K562 (cell line): ENCODE results near the gene GALNS. TPM values are rescaled to one million over a fixed set of nuclear protein-coding genes. Genes with fewer than 3 reads are reported as not detected.

Experiments used
- CAMTA2 ChIP-seq: fragments of 250-450 bp; sonication (Bioruptor Pico); conservative IDR thresholded peaks from 2 replicates; pipeline ENCODE4 v1.5.1; 2022
- E2F3 ChIP-seq: fragments of 250-450 bp; sonication (Bioruptor Pico); IDR thresholded peaks from 2 replicates; pipeline ENCODE4 v1.4.0; 2020; ENCODE audit warnings: mild to moderate bottlenecking
- ELF2 ChIP-seq: fragments of 250-450 bp; sonication (Bioruptor Pico); IDR thresholded peaks from 2 replicates; pipeline ENCODE4 v1.5.0; 2021; ENCODE audit warnings: mild to moderate bottlenecking
- JUNB ChIP-seq: fragments of 450-650 bp; formaldehyde crosslinking; conservative IDR thresholded peaks from 2 replicates; pipeline ENCODE4 v1.4.0; 2020; ENCODE audit warnings: mild to moderate bottlenecking
- RBBP5 ChIP-seq: fragments of 200-600 bp; sonication (generic); IDR thresholded peaks from 2 replicates; pipeline ENCODE4 v1.6.1; 2012; ENCODE audit warnings: borderline replicate concordance, mild to moderate bottlenecking, low read length, control low read depth, inconsistent platforms; ENCODE audit not compliant: insufficient read depth, poor library complexity, severe bottlenecking
- SMARCA5 ChIP-seq: fragments of 450-650 bp; IDR thresholded peaks from 2 replicates; pipeline ENCODE4 v1.6.1; 2016
- TBL1XR1 ChIP-seq, 2 experiments: IDR thresholded peaks; 2 replicates each; pipeline ENCODE4 v1.6.1; 2012; ENCODE audit warnings: improper control_type of control experiment in 2 of 2, low read length in 2 of 2, mild to moderate bottlenecking in 1 of 2
- ZBTB1 ChIP-seq: sonication (generic); formaldehyde crosslinking; IDR thresholded peaks from 2 replicates; pipeline ENCODE4 v1.8.1; 2023; ENCODE audit warnings: missing genetic modification reagents, low read depth, mild to moderate bottlenecking, borderline replicate concordance
- ZNF263 ChIP-seq: sonication (generic); formaldehyde crosslinking; IDR thresholded peaks from 2 replicates; pipeline ENCODE4 v1.8.0; 2022; ENCODE audit warnings: mild to moderate bottlenecking, missing genetic modification reagents, borderline replicate concordance
- polyA plus RNA-seq, 8 experiments: library from polyadenylated mRNA; depleted of rRNA in 4 of 8; stranded (reverse) in 5 of 8; unstranded in 3 of 8; fragments of >200 nt; fragmentation: Nextera tagmentation in 2 of 8; fragmentation: Illumina TruSeq in 1 of 8; extraction: Ambion mirVana in 2 of 8; extraction: Trizol in 1 of 8; gene quantifications; 2 replicates each; pipeline versions ENCODE4 v1.2.1 to v1.2.3, GENCODE V29; 2011 to 2014; ENCODE audit warnings: inconsistent platforms in 1 of 8, missing spikeins in 1 of 8
- total RNA-seq, 7 experiments: library from RNA; depleted of rRNA in 6 of 7; stranded (reverse); fragments of >200 nt in 6 of 7; fragmentation: Illumina TruSeq in 2 of 7; extraction: Trizol in 2 of 7; gene quantifications; 2 replicates each; pipeline versions ENCODE4 v1.2.1 to v1.2.3, GENCODE V29; 2011 to 2021; ENCODE audit warnings: low replicate concordance in 1 of 7
- TF ChIP-seq, protein P1 (sequence below), 2 experiments: fragments of 450-650 bp; formaldehyde crosslinking in 1 of 2; IDR thresholded peaks; 2 replicates each; pipeline versions ENCODE4 v1.4.0 to v1.6.1; 2014 to 2020; ENCODE audit warnings: mild to moderate bottlenecking in 2 of 2, borderline replicate concordance in 1 of 2, low read depth in 1 of 2
- TF ChIP-seq, protein P2 (sequence below): fragments of 450-650 bp; IDR thresholded peaks from 2 replicates; pipeline ENCODE4 v1.6.1; 2014; ENCODE audit warnings: low read depth, mild to moderate bottlenecking, moderate library complexity, borderline replicate concordance

Gene GALNS
- total and polyA plus RNA-seq, 9 of the 15 experiments (the other 6 are each of a cell fraction or from before 2014, with no cell fraction given), result 0.38 to 13.2 (median 4.3) TPM

DNA sequence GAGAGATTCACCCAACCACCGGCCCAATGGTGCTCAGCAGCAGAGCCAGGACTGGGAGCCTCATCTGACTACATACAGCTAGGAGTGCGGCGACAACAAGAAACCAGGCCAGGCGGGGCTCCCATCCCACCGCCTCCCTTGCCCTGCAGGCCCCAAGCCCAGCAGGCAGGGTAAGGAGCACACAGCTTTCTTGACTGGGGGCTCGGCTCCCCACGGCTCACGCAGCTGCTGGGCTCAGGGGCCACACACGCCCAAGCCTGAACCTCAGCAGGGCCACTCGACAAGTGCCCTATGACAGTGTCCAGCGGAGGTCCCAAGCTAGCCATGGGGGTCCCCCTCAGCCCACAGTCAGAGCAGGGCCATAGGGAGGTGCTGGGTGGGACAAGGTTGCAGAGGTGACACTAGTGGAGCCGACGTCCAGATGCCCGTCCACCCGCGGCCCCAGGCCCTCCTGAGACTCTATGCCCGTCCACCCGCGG lies 85.4 kb downstream of the GALNS start (continued):
- TF ChIP-seq, protein P1, sequence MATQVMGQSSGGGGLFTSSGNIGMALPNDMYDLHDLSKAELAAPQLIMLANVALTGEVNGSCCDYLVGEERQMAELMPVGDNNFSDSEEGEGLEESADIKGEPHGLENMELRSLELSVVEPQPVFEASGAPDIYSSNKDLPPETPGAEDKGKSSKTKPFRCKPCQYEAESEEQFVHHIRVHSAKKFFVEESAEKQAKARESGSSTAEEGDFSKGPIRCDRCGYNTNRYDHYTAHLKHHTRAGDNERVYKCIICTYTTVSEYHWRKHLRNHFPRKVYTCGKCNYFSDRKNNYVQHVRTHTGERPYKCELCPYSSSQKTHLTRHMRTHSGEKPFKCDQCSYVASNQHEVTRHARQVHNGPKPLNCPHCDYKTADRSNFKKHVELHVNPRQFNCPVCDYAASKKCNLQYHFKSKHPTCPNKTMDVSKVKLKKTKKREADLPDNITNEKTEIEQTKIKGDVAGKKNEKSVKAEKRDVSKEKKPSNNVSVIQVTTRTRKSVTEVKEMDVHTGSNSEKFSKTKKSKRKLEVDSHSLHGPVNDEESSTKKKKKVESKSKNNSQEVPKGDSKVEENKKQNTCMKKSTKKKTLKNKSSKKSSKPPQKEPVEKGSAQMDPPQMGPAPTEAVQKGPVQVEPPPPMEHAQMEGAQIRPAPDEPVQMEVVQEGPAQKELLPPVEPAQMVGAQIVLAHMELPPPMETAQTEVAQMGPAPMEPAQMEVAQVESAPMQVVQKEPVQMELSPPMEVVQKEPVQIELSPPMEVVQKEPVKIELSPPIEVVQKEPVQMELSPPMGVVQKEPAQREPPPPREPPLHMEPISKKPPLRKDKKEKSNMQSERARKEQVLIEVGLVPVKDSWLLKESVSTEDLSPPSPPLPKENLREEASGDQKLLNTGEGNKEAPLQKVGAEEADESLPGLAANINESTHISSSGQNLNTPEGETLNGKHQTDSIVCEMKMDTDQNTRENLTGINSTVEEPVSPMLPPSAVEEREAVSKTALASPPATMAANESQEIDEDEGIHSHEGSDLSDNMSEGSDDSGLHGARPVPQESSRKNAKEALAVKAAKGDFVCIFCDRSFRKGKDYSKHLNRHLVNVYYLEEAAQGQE (IDR thresholded peaks at IDR 0.05; ENCODE audit: borderline replicate concordance), result no peak
- TF ChIP-seq, protein P1 (CRISPR knock-in tag; IDR thresholded peaks at IDR 0.05; ENCODE audit: low read depth), result peak; percentile 34; the same call in 1 of the 2 replicates
- no peak for TF ChIP-seq TBL1XR1 (IDR thresholded peaks at IDR 0.05; ENCODE audit: low read length in 2 of 2)
- no peak for TF ChIP-seq JUNB (CRISPR knock-in tag)
- TF ChIP-seq CAMTA2 (CRISPR knock-in tag), result no peak
- no peak; the same call in 1 of the 2 replicates for TF ChIP-seq ZBTB1 (CRISPR knock-in tag)
- TF ChIP-seq SMARCA5, result peak; percentile 69; the same call in 1 of the 2 replicates
- TF ChIP-seq, protein P2, sequence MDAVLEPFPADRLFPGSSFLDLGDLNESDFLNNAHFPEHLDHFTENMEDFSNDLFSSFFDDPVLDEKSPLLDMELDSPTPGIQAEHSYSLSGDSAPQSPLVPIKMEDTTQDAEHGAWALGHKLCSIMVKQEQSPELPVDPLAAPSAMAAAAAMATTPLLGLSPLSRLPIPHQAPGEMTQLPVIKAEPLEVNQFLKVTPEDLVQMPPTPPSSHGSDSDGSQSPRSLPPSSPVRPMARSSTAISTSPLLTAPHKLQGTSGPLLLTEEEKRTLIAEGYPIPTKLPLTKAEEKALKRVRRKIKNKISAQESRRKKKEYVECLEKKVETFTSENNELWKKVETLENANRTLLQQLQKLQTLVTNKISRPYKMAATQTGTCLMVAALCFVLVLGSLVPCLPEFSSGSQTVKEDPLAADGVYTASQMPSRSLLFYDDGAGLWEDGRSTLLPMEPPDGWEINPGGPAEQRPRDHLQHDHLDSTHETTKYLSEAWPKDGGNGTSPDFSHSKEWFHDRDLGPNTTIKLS, result 0 out of 2 replicates have a peak, but pooled peaks have one; percentile 5
- TF ChIP-seq ELF2, result peak; percentile 39; the same call in 1 of the 2 replicates
- peak; percentile 21 for TF ChIP-seq RBBP5
- peak; percentile 7; the same call in 1 of the 2 replicates for TF ChIP-seq E2F3 (CRISPR knock-in tag)
- peak; percentile 17; the same call in 1 of the 2 replicates for TF ChIP-seq ZNF263 (CRISPR knock-in tag)
